Melanocyte of skin (primary cell): ENCODE measurements around the gene TMEM169. TPM values are rescaled to one million over a fixed set of nuclear protein-coding genes. Genes with fewer than 3 reads are reported as not detected.

Experiments used
- total RNA-seq, 2 donors: library from RNA; depleted of rRNA; stranded (reverse); fragments of >200 nt; gene quantifications; 2 replicates each; pipeline ENCODE4 v1.2.3, GENCODE V29; 2012

TMEM169 gene, protein sequence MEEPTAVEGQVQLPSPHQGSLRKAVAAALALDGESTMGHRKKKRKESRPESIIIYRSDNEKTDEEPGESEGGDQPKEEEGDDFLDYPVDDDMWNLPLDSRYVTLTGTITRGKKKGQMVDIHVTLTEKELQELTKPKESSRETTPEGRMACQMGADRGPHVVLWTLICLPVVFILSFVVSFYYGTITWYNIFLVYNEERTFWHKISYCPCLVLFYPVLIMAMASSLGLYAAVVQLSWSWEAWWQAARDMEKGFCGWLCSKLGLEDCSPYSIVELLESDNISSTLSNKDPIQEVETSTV
- total RNA-seq = 10 to 100 TPM; 16.9 to 18.6 TPM

DNA sequence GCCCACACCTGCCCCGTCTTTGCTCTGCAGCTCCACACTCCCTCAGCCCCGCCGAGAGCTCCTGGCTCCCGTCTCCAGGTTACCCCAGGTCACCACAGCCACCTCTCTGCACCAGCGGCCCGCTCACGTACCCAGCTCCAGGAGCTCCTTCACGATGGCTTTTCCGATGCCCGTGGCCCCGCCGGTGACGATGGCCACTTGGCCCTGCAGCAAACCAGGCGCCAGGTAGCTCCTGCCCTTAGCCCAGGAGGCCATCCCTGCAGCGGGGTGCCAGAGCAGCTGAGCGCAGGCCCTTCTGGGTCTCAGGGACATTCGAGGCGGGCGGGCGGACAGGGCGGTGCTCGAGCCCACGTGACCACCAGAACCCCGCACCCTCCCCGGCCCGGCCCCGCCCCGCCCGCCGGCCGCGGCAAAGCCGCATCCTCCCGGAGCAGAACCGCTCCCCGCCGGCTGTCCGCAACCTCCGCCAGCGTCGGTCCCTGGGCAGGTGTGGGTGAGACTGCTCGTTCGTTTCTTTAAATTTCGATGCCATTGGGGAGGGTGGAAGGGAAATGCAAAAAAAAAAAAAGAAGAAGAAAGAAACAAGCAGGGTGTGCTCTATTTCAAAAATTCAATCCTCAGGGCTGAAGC is at the start of gene TMEM169, which contains the start of gene PECR:
Gene TMEM169, plus strand, starts transcription at position 433 of the 630 bp plus-strand sequence. CDS start 14,045 bp downstream, outside the sequence.
Gene PECR, minus strand, starts transcription at position 323 of the 630 bp plus-strand sequence. Its CDS starts 68 bp downstream, at position 255.

DNA sequence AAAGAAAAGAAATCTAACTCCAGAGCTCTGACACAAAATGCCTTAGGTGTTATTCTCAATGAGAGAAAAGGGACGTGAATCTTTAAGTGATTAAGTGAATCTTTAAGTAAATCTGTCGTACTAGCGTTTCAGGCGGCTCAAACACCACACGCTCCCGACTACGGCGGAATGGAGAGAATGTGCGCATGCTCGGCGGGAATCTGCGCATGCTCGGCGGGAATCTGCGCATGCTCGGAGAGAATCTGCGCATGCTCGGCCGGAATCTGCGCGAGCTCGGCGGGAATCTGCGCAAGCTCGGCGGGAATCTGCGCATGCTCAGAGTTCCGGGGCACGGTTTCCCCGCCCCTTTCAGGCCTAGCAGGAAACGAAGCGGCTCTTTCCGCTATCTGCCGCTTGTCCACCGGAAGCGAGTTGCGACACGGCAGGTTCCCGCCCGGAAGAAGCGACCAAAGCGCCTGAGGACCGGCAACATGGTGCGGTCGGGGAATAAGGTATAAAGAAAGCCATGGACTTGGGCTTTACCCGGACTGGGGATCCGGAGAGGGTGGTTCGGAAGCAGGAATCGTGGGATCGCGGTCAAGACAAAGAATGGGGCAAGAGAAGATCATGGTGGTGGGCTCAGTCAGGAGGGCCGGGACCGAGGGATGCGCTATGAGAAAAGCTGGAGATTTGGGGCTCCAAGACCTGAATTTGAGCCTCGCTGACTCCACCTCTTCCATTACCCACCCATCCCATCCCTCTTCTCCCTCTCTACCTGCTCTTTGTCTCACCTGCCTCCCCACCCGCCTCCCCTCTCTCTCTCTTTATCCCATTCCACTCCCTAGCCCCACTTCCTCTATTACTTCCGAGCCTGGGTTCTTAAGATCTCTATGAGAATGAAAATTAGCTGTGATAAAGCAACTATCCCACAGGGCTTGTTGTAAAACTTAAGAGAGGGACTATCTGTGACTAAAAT is 27.5 kb downstream of the TMEM169 start, which contains the start of gene XRCC5:
Gene XRCC5, plus strand, starts transcription at position 382 of the 955 bp plus-strand sequence. Its CDS starts 89 bp downstream, at position 471.

Other genes starting within 250 kb of the TMEM169 start
- 10 to 100 TPM; 28.2 to 41.0 TPM for gene MREG, start 68.4 kb upstream of the TMEM169 start, total RNA-seq
- 10 to 100 TPM; 38.2 to 54.9 TPM for gene PECR, start 110 bp upstream of the TMEM169 start, total RNA-seq
- gene XRCC5, start 27.4 kb downstream of the TMEM169 start, total RNA-seq = 100 to 1,000 TPM; 247 to 314 TPM